Esophagus muscularis mucosa (tissue), 3 donors: Measurements from ENCODE around the gene FOXN3.

Source experiments
- CTCF ChIP-seq, 3 experiments: fragments of 200-600 bp in 2 of 3; fragments of 450-650 bp in 1 of 3; sonication (generic) in 2 of 3; IDR thresholded peaks; one replicate each; pipeline ENCODE4 v1.5.1; 2017 to 2019; ENCODE audit warnings: antibody characterized with exemption in 3 of 3, mild to moderate bottlenecking in 2 of 3, moderate library complexity in 1 of 3
- POLR2AphosphoS5 ChIP-seq, 2 donors: sonication (generic); formaldehyde crosslinking; IDR thresholded peaks; one replicate each; pipeline ENCODE4 v1.6.1; 2017; ENCODE audit warnings: antibody characterized with exemption in 2 of 2

- no peak for TF ChIP-seq CTCF (IDR thresholded peaks at IDR 0.05)
- no peak for TF ChIP-seq POLR2AphosphoS5 (IDR thresholded peaks at IDR 0.05)
Observed at GRCh38 chr14:89420502-89420901, 3.5 kb upstream of the FOXN3 start.
